ENCODE results near the gene OBI1.

- TF ChIP-seq, protein P1, sequence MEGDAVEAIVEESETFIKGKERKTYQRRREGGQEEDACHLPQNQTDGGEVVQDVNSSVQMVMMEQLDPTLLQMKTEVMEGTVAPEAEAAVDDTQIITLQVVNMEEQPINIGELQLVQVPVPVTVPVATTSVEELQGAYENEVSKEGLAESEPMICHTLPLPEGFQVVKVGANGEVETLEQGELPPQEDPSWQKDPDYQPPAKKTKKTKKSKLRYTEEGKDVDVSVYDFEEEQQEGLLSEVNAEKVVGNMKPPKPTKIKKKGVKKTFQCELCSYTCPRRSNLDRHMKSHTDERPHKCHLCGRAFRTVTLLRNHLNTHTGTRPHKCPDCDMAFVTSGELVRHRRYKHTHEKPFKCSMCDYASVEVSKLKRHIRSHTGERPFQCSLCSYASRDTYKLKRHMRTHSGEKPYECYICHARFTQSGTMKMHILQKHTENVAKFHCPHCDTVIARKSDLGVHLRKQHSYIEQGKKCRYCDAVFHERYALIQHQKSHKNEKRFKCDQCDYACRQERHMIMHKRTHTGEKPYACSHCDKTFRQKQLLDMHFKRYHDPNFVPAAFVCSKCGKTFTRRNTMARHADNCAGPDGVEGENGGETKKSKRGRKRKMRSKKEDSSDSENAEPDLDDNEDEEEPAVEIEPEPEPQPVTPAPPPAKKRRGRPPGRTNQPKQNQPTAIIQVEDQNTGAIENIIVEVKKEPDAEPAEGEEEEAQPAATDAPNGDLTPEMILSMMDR (IDR thresholded peaks at IDR 0.05; ENCODE audit: low read length), result no peak
- TF ChIP-seq EZH2 (optimal IDR thresholded peaks at IDR 0.05; ENCODE audit: low read depth, low read length) (no peak), EZH2phosphoT487 (IDR thresholded peaks at IDR 0.05; ENCODE audit: low read length) (no peak)
Observed at GRCh38 chr13:78611040-78611439, 47.9 kb downstream of the OBI1 start.

Measured in MM.1S (cell line).